ENCODE measurements around the gene RECQL5. TPM values are rescaled to one million over a fixed set of nuclear protein-coding genes. Genes with fewer than 3 reads are reported as not detected.

RECQL5 gene
- total RNA-seq, 1 experiment from 2014 or later = 40.0 TPM

- peak; percentile 95 for DNase-seq
- Histone ChIP-seq H3K27ac (ENCODE audit: insufficient read length, low read depth, low read length) (no peak within 1 kb of the TSS), H3K4me2 (ENCODE audit: insufficient read depth, insufficient read length, low read length) (no peak within 1 kb of the TSS)
Observed at GRCh38 chr17:75632863-75633485, 34.0 kb downstream of the RECQL5 start, which contains the start of gene SMIM5. SMIM5 (plus strand) TSS chr17:75633434; CDS start chr17:75640202, 6,768 bp downstream.

More at GRCh38 chr17:75632863-75633485, 34.0 kb downstream of the RECQL5 start, which contains the start of gene SMIM5:
- no peak within 1 kb of the TSS for H2BK120ac ChIP-seq (ENCODE audit: low read depth, low read length, poor library complexity, severe bottlenecking)
- no peaks in the 10 kb centered on the region for H4K20me1 ChIP-seq (ENCODE audit: control insufficient read depth, insufficient read depth, insufficient read length)
- no CpG with 5 or more reads among the region's 19 CpGs for WGBS (ENCODE audit: extremely low coverage, insufficient read length, low lambda C conversion rate)
- no peak within 1 kb of the TSS for H2BK12ac ChIP-seq (ENCODE audit: insufficient read length, low read depth, low read length)
- no peak within 1 kb of the TSS for H2BK15ac ChIP-seq (ENCODE audit: low read depth, low read length)
- Mint-ChIP-seq H3K36me3 (ENCODE audit: insufficient read depth in 1 of 3, low read depth in 3 of 3) (peaks cover 0 to 7% (median 0%) of the 10 kb centered on the region in 3 experiments; a peak in 2 of 7 replicates), H3K4me1 (peaks cover 16 to 24% of the 10 kb centered on the region in 2 experiments), H3K27me3 (ENCODE audit: low read depth) (no peaks in the 10 kb centered on the region), H3K4me3 (peak within 1 kb of the TSS in 1 of 2 experiments; percentile 62; a peak in 3 of 5 replicates), H3K9me3 (no peaks in the 10 kb centered on the region), H3K27ac (peak within 1 kb of the TSS in 2 of 3 experiments; percentile 57 to 78; a peak in 3 of 7 replicates)
- TF ChIP-seq, protein P1, sequence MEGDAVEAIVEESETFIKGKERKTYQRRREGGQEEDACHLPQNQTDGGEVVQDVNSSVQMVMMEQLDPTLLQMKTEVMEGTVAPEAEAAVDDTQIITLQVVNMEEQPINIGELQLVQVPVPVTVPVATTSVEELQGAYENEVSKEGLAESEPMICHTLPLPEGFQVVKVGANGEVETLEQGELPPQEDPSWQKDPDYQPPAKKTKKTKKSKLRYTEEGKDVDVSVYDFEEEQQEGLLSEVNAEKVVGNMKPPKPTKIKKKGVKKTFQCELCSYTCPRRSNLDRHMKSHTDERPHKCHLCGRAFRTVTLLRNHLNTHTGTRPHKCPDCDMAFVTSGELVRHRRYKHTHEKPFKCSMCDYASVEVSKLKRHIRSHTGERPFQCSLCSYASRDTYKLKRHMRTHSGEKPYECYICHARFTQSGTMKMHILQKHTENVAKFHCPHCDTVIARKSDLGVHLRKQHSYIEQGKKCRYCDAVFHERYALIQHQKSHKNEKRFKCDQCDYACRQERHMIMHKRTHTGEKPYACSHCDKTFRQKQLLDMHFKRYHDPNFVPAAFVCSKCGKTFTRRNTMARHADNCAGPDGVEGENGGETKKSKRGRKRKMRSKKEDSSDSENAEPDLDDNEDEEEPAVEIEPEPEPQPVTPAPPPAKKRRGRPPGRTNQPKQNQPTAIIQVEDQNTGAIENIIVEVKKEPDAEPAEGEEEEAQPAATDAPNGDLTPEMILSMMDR (conservative IDR thresholded peaks at IDR 0.05) = peak; percentile 99
- H3K14ac ChIP-seq (ENCODE audit: insufficient read depth, low read length) = no peak within 1 kb of the TSS; the same call in 1 of the 2 replicates
- H3K23me2 ChIP-seq (ENCODE audit: insufficient read length, low read depth, low read length, poor library complexity, severe bottlenecking) = no peaks in the 10 kb centered on the region
- H3K4ac ChIP-seq (ENCODE audit: low read depth, low read length) = no peak within 1 kb of the TSS
- no peak within 1 kb of the TSS for H3K23ac ChIP-seq (ENCODE audit: insufficient read length, low read depth, low read length)
- H2AFZ ChIP-seq (ENCODE audit: low read length) = no peak within 1 kb of the TSS
- H3K9ac ChIP-seq (ENCODE audit: extremely low read depth, insufficient read length, low read length) = no peak within 1 kb of the TSS
- no peaks in the 10 kb centered on the region for H3K79me2 ChIP-seq (ENCODE audit: insufficient read depth, low read length)
- no peak within 1 kb of the TSS for H3K18ac ChIP-seq (ENCODE audit: insufficient read length, low read depth, low read length)
- H2BK20ac ChIP-seq (ENCODE audit: low read depth, low read length, poor library complexity, severe bottlenecking) = no peak within 1 kb of the TSS
- H2BK5ac ChIP-seq (ENCODE audit: insufficient read length, low read length) = no peak within 1 kb of the TSS
- no peaks in the 10 kb centered on the region; the same call in 1 of the 2 replicates for H3K4me1 ChIP-seq (ENCODE audit: insufficient read depth, low read length)
- H2AK5ac ChIP-seq (ENCODE audit: insufficient read length, low read length) = no peak within 1 kb of the TSS
- no peak within 1 kb of the TSS for H4K91ac ChIP-seq (ENCODE audit: insufficient read length, low read depth, low read length)
- no peaks in the 10 kb centered on the region for H3K79me1 ChIP-seq (ENCODE audit: insufficient read depth, low read depth, low read length, poor library complexity, severe bottlenecking)
- H3T11ph ChIP-seq (ENCODE audit: low read length) = no peak within 1 kb of the TSS
- no peak within 1 kb of the TSS for H3K56ac ChIP-seq (ENCODE audit: insufficient read length, low read depth, low read length)
- no peaks in the 10 kb centered on the region for H3K27me3 ChIP-seq (ENCODE audit: insufficient read depth, low read length)
- H4K8ac ChIP-seq (replicated peaks; ENCODE audit: insufficient read length, low read depth, low read length) = no peak within 1 kb of the TSS
- no peak within 1 kb of the TSS for H4K5ac ChIP-seq (ENCODE audit: insufficient read length, low read depth, low read length)
- H3K9me3 ChIP-seq (ENCODE audit: control insufficient read depth, low read depth, low read length) = no peaks in the 10 kb centered on the region

Measured in H9 (cell line).